ENCODE measurements around the gene MICOS13. TPM values are rescaled to one million over a fixed set of nuclear protein-coding genes. Genes with fewer than 3 reads are reported as not detected.

Gene MICOS13
- total RNA-seq, 4 donors from 2014 or later = 48.9 to 79.1 (median 65.9) TPM

GRCh38 chr19:5695649-5696195, 15.4 kb upstream of the MICOS13 start:
- no peaks in the 10 kb centered on the region for H3K27me3 ChIP-seq
- H3K36me3 ChIP-seq = peaks cover 3 to 94% (median 45%) of the 10 kb centered on the region in 3 donors
- H3K9me3 ChIP-seq = no peaks in the 10 kb centered on the region
- TF ChIP-seq POLR2A (IDR thresholded peaks at IDR 0.05) (no peak), CTCF (IDR thresholded peaks at IDR 0.05) (no peak)
- DNase-seq (ENCODE audit: low spot score in 2 of 2) = no peak
- peaks cover 0 to 28% (median 13%) of the 10 kb centered on the region in 4 donors for H3K4me1 ChIP-seq
- H3K4me3 ChIP-seq = no peak overlapping the region
- no peak overlapping the region for H3K27ac ChIP-seq
- 82 to 86% methylated on average over 22 of the region's 28 CpGs for WGBS, 2 donors

GRCh38 chr19:5694956-5695648, 14.8 kb upstream of the MICOS13 start:
- DNase-seq (ENCODE audit: low spot score in 2 of 2) = no peak
- 78 to 89% methylated on average over 7 to 8 of the region's 8 CpGs for WGBS, 2 donors
- H3K4me1 ChIP-seq = peaks cover 0 to 29% (median 13%) of the 10 kb centered on the region in 4 donors
- no peaks in the 10 kb centered on the region for H3K9me3 ChIP-seq
- TF ChIP-seq EP300 (IDR thresholded peaks at IDR 0.05) (no peak), CTCF (IDR thresholded peaks at IDR 0.05) (no peak), POLR2A (IDR thresholded peaks at IDR 0.05) (no peak)
- no peaks in the 10 kb centered on the region for H3K27me3 ChIP-seq
- no peak overlapping the region for H3K4me3 ChIP-seq
- H3K36me3 ChIP-seq = peaks cover 3 to 88% (median 39%) of the 10 kb centered on the region in 3 donors
- H3K27ac ChIP-seq = no peak overlapping the region

DNA sequence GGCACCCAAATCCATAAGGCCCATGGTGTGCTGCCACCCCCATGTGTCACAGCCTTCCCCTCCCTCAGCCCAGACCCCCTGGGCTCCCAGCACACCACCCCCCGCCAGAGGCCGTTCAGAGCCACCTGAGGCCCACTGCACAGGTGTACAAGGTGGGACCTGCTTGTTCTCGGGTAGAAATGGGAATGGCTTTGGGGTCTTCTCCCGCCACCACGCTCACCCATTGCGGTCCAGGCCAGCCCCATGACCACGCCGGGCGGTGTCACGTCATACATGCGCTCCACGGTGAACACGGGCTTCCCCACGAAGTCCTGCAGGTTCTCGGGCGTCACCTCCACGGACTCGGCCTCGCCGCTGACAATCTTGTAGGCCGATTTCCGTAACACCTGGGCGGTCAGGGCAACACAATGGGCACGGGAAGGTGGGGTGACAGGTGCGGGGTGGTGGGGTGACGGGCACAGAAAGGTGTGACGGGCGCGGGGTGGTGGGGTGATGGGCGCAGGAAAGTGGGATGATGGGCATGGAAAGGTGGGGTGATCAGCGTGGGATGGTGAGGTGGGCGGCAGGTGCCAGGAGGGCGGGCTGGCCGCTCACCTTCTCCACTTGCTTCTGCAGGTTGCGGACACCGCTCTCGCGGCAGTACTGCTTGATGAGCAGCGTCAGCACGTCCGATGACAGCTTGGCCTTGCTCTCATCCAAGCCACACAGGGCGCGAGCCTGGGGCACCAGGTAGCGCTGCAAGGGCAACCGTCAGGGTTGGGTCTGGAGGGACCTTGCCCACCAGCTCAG, 14.0 kb upstream of the MICOS13 start:
- H3K9me3 ChIP-seq = no peaks in the 10 kb centered on the region
- H3K27me3 ChIP-seq = no peaks in the 10 kb centered on the region
- H3K36me3 ChIP-seq = peaks cover 3 to 80% (median 39%) of the 10 kb centered on the region in 3 donors
- peaks cover 0 to 34% (median 15%) of the 10 kb centered on the region in 4 donors for H3K4me1 ChIP-seq
- DNase-seq (ENCODE audit: low spot score in 2 of 2) = no peak
- no peak overlapping the region for H3K27ac ChIP-seq
- WGBS, 2 donors = 92% methylated on average over 45 of the region's 45 CpGs
- H3K4me3 ChIP-seq = no peak overlapping the region
- TF ChIP-seq CTCF (IDR thresholded peaks at IDR 0.05) (no peak), EP300 (IDR thresholded peaks at IDR 0.05) (no peak), POLR2A (IDR thresholded peaks at IDR 0.05) (no peak)

- Histone ChIP-seq H3K27ac (no peak overlapping the region), H3K4me1 (peaks cover 0 to 40% (median 15%) of the 10 kb centered on the region in 4 donors), H3K9me3 (no peaks in the 10 kb centered on the region), H3K27me3 (no peaks in the 10 kb centered on the region), H3K4me3 (no peak overlapping the region), H3K36me3 (peaks cover 3 to 72% (median 30%) of the 10 kb centered on the region in 3 donors)
- no peak for DNase-seq (ENCODE audit: low spot score in 2 of 2)
- 84 to 87% methylated on average over 24 to 32 of the region's 39 CpGs for WGBS, 2 donors
- TF ChIP-seq EP300 (IDR thresholded peaks at IDR 0.05) = no peak
- TF ChIP-seq CTCF (IDR thresholded peaks at IDR 0.05) = no peak
- no peak for TF ChIP-seq POLR2A (IDR thresholded peaks at IDR 0.05)
Observed at GRCh38 chr19:5693195-5694166, 13.2 kb upstream of the MICOS13 start.
